GM15510 (cell line): ENCODE data around the gene RPL22.

Experiments
- POLR2A ChIP-seq: IDR thresholded peaks from 3 replicates; pipeline ENCODE4 v1.6.1; 2011; ENCODE audit warnings: borderline replicate concordance; ENCODE audit not compliant: insufficient read length; ENCODE audit errors: extremely low read depth

The RPL22 gene

DNA sequence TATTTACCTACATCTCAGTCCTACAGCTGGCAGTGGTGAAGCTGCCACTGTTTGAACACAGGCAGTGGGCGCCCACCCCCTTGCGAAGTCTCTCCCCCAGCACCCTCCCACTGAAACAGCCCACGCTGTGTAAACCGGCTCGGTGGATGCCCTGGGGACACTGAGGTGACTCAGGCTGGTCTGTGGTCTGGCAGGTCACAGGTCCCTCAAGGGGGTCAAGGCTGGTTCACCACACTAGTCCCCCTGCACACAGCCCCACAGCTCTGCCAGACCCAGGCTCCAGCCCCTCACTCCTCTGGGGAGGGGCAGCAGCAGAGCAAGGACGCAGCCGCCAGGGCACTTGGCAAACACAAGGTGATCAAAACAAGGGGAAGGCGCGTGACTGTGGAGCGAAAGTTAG, 26.8 kb downstream of the RPL22 start:
- TF ChIP-seq POLR2A, result no peak

DNA sequence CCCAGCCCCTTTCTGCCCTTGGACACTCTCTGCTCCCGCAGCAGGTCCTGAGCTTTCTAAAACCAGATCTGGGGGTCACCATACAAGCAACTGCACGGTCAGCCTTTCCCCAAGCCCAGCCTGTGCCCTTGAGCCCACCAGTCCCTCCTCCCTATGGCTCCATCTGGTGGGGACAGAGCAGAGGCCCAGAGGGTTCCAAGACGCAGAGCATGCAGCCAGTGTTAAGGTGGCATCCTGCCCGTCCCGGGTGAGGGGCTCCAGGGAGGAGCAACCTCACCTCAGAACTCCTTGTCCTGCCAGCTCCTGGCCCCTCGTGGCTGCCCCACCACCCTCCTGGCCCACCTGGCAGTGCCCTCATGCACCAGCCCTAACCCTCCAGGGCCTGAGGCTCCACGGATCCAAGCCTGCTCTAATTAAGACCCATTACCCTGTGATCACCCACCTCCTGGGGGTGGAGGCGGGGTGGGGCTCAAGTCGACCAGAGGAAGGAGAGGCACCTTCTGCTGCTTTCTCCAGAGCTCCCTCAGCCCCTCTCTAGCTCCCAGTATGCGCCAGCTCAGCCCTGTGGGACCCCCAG, 27.8 kb downstream of the RPL22 start:
- TF ChIP-seq POLR2A, result no peak

DNA sequence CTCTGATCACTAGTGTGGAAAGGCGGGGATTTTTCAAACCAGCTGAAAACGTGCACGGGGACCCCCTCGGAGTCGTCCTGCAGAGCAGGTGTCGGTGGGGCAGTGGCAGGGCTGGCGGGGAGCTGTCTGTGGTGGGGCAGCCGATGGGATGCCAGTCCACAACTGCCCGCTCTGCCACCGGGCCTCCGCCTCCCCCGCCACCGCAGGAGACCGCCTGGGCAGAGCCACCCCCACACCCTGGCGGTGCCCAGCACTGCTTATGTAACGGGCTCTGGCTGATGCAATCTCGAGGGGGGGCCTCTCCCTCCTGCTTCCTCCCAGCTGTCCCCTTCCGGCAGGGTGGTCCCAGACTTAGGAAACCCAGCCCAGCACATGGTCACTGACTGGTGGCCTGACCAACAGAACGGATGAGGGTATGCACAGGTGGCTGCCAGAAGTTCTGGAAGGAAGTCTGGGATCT, 28.6 kb downstream of the RPL22 start:
- TF ChIP-seq POLR2A, result no peak

DNA sequence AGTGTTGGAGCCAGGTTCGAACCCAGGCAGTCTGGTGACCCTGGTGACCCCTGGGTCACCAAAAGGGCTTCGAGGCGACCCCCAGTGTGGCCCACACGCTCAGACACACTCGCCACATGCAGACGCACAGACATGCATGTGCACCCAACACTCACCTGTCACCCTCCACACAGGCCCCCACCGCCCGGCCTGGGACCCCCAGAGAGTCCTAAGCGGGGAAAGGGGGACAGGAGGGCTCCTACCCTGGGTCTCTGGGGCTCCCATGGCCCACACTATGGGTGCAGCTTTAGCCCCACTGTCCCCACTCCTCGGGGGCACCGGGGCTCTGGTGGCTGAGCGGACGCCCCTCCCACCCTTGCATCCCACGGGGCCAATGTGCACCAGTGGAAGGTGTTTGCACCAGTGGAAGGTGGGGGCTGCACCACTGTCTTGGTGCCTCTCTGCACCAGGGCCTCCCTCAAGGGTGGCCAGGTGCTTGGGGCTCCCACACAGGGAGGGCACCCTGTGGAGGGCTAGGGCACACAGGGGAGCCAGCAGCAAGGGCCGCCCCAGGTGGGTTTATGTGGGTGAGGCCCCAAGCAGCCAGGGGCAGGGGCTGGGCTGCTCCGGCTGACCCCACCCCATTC, 29.2 kb downstream of the RPL22 start:
- no peak for TF ChIP-seq POLR2A

DNA sequence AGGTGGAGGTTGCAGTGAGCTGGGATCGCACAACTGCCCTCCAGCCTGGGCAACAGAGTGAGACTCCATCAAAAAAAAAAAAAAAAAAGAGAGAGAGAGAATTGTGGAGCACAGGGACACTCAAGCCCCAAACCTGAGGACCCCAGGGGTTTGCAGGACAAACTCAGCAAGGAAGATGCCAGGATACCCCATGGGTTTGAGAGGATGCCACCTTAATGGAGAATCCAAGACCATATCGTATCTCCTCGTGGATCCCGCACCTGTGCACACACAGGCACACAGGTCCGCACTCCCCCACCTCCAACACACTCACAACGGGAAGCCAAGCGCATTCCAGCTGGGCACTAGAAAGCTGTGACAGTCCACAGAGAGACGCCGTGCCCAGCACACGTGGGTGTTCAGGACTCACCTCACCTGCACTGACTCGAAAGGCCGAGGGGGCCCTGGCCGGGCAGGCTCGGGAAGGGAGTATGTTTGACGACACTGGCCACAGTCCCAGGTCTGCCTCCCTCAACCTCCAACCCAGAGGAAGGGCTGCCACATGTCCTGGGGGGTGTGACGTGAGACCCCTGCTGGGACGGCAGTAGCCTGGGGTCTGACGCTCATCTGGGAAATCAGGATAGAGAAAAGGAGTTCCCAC, 30.3 kb downstream of the RPL22 start:
- no peak for TF ChIP-seq POLR2A

DNA sequence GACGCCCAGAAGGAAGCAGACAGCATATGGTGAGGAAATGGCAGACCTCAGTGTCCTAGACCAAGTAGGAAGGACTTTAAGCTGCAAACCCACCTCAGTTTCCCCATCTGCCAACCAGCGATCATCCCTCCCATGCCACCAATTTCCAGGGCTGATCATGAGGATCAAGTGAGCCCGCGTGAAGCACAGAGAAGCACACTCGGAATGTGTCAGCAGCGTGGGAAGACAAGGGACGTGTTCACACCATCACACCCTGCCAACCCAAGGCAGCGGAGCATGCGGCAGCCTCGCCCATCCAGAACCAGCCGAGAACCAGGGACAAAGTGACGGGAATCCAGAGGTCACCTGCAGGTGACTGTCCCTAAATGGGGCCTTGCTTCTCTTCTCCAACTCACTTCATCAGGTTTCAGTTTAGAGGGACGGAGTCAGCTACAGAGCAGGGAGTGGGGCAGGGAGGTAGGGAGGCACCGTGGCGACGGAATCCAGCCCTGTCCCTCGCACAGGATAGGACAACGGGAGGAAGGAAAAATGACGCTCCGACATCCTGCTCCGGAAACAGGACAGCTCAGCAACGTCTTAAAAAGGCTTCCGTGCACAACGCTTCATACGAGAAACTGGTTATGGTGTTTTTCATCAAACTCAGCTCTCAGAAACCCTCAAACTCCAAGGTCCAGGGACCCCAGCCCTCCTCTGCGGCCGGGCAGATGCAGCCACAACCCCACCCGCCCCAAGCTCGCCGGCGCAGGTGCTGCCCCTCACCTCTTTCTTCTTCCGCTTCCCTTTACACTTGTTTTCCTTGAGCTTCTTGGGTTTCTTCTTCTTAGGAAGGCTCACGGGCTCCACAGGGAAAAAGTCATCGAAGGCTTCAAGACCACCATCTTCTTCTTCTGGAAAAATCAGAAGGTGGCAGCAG, 31.7 kb downstream of the RPL22 start:
- TF ChIP-seq POLR2A, result no peak

DNA sequence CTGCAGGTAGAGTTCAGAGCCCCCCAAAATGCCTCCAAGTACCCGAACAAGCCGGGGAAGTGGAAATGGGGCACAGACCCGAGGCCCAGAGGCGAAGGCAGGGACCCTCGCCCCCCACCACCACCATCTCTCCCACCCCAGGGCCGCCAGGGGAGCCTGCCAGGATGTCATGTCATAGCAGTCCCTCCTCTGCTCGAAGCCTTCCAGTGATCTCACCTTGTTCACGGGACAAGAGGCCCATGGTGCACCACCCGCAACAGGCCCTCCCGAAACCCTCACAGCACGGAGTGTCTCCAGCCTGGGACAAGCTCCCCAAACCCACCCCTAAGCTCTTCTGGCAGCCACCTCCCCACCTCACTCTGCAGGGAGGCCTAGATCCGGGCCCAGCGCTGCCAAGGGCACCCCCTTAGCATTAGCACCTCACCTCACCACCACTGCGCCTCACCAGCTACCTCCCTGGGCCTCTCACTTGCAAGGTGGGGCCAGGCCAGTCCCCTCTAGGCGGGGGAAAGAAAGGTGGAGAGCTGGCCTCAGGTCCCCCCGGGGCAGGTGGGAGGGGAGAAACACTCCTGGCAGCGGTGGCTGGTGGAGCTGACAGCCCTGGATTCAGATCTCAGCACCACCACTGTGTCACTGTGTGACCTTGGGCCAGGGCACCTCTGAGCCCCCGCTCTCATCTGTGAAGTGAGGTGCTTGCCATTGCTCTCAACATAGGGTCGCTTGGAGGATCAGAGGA, 32.6 kb downstream of the RPL22 start:
- TF ChIP-seq POLR2A, result no peak

DNA sequence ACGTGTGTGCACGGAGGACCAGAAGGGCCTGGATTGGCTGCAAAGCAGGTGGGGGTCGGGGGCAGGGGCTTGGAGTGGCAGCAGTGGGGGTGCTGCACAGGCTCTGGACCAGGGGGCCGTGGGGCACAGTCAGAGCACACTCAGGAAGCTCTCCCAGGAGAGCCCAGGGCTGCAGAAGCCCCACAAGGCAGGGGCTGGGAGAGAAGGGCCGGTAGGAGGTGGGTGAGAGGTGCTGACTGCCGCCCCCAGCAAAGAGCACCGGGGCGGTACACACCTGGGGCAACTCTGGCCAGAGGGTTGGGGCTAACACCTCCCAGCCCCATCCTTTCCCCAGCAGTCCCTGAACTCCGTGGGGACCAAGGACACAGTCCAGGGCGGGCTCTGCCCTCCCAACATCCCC, 33.2 kb downstream of the RPL22 start:
- no peak for TF ChIP-seq POLR2A

DNA sequence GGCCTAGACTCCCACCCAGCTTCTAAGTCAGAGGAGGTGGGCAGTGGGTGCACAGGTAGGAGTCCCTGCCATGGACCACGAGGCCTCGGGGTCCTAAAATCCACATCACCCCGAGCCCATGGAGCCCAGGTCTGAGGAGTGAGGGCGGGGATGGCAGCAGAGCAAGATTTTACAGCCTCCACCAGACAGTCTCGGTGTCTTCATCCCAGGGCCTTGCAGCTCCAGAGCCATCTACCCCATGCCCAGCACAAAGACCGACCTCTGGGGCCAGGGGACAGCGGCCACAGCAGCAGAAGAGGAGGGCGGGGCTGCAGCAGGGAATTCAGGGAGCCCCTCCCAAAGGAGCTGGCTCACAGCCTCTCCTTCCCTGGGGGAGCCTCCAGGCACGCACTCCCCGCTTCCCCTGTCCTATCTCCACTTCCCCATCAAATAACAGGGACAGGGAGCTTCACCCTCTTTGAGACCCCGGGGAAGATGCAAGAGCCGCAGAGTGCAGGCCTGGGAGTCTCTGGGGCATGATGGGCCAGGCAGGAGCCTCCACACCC, 33.9 kb downstream of the RPL22 start:
- TF ChIP-seq POLR2A, result no peak

DNA sequence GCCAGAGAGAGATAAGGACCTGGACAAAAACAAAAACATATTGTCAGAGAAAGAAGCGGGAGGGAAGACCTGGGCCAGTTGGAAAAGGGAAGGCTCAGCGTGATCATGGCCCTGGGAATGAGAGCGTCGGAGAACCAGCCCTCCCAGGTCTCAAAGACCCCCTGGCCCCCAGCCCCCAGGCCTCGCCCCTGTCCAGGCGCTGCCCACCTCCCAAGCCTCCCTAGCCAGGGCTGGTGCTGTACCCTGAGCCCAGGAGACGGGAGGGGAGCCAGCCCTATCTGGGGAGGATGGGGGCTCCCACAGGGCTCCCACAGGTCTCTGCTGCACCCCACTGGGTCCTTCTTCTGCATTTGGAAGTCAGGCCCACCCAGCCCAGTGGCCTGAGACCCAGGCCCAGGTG, 34.4 kb downstream of the RPL22 start:
- TF ChIP-seq POLR2A, result no peak

DNA sequence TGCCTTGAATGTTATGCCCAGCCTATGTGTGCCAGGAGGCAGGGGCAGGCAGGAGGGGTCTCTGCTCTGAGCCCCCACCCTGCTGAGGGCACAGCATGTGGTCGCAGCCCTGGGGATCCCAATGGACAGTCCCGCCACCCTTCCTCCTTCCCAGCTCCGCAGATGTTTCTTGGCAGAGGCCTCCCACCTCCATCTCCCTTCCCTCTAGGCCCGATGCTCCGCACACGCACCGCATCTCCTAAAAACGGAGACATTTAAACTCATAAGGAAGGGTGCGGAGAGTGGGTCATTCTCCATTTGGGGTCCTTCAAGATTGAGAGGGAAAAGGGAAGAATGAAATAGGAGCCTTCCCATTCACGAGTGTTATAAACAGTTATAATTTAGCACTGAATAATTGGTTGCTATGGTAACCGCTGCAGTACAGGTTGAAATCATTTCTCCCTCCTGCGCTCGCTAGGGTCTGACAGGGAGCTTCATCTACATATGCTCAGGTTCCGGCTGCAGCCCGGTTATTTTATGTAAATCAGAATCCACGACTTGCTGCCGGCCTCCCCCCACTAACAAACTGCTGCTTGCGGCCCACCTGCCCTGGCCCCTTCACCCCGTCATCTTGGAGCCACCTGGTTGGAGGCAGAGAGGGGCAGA, 35.3 kb downstream of the RPL22 start:
- no peak for TF ChIP-seq POLR2A

DNA sequence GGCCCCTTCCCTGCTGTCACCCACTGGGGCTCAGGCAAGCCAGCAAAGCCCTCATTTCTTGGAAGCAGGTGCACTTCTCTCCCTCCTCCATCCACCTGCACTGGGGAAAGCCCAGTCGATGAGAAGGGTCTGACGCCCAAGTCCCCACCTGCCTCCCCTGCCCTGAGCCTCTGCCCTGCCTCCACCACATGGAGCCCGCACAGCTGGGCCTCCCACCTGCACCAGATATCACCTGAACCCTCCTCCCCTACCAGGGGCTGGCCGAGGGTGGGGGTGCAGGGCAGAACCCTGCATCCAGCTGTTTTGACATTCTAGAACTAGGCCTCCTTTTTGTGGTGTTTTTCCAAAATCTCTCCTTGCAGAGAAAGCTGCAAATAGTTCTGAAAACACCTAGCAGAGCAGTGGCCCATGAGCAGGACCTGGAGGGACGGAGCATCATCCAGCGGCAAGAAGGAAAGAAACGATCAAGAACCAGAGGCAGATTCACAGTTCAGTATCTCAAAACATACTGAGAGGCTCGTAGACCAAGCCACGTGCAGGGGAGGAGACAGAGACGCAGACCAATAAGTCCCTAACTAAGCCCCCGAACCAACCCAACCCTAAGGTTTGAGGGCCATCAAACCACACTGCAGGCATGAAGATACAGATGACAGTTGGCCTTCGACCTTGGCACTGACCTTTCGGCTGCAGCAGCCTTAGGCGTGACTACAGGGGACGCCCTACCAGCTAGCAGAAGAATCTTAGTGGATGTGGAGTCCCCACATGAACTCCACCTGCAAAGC, 36.0 kb downstream of the RPL22 start:
- no peak for TF ChIP-seq POLR2A

DNA sequence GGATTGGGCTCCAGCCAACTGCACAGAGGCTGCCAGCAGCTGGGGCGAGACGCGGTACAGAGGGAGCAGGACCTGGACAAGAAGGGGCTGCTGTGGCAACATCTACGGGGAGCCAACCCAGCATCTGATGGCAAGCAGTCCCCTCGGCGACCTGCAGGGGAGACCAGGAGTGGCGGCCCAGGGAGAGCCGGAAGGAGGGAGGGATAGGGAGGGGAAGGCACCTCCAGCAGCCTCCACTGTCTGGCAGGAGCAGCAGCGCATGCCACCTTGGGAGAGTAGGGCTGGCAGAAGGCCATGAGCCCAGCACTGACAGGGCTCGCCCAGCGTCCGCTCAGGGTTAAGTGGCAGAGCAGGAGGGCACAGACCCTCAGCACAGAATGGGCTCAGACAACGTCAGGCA, 36.6 kb downstream of the RPL22 start:
- TF ChIP-seq POLR2A, result no peak
